Measurements from ENCODE around the gene ABHD12. TPM values are rescaled to one million over a fixed set of nuclear protein-coding genes. Genes with fewer than 3 reads are reported as not detected.

ABHD12 gene
- total RNA-seq, 4 donors from 2014 or later = 10.0 to 47.6 (median 36.3) TPM

DNA sequence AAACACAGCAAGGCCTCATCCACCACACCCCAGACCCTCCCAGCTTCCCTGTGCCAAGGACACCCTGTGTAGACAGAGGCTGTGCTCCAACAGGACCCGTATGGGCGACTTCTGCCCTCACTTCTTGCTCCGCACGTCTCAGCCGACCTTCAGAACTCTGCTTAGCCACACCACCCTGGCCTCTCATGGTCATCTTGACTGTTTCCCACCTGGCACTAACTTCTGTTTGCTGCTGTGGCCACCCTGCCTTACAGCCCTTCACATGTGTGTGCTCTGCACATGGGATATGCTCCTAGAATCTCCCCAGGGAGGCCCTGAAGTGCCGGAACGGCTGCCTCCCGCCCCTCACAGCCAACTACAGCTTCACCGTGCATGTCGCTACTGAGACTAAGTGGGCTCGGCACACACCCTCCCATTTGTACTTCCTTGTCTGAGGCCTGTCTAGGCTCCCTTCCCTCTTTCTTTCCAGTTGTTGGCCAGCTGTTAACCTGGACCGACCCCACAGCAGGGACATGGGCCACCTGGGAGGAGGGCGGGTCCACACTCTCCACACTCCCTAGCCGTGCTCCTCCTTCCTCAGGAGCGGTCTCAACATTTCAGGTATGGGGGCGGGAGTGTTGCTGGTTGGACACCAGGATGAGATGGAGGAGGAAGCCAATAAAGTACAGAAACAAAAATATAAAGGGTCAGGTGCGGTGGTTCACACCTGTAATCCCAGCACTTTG lies 73.1 kb downstream of the ABHD12 start:
- Histone ChIP-seq H3K27ac (no peak overlapping the region), H3K27me3 (no peaks in the 10 kb centered on the region), H3K36me3 (no peaks in the 10 kb centered on the region), H3K9me3 (no peaks in the 10 kb centered on the region), H3K4me1 (no peaks in the 10 kb centered on the region), H3K4me3 (no peak overlapping the region)
- peak in 1 of 2 donors; percentile 10 for DNase-seq
- TF ChIP-seq POLR2A (IDR thresholded peaks at IDR 0.05) = no peak
- TF ChIP-seq, protein P1, sequence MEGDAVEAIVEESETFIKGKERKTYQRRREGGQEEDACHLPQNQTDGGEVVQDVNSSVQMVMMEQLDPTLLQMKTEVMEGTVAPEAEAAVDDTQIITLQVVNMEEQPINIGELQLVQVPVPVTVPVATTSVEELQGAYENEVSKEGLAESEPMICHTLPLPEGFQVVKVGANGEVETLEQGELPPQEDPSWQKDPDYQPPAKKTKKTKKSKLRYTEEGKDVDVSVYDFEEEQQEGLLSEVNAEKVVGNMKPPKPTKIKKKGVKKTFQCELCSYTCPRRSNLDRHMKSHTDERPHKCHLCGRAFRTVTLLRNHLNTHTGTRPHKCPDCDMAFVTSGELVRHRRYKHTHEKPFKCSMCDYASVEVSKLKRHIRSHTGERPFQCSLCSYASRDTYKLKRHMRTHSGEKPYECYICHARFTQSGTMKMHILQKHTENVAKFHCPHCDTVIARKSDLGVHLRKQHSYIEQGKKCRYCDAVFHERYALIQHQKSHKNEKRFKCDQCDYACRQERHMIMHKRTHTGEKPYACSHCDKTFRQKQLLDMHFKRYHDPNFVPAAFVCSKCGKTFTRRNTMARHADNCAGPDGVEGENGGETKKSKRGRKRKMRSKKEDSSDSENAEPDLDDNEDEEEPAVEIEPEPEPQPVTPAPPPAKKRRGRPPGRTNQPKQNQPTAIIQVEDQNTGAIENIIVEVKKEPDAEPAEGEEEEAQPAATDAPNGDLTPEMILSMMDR (IDR thresholded peaks at IDR 0.05) = no peak
- intact Hi-C loops (cut with DNase I; ENCODE audit: low total_unique reads) = no loop called here

DNA sequence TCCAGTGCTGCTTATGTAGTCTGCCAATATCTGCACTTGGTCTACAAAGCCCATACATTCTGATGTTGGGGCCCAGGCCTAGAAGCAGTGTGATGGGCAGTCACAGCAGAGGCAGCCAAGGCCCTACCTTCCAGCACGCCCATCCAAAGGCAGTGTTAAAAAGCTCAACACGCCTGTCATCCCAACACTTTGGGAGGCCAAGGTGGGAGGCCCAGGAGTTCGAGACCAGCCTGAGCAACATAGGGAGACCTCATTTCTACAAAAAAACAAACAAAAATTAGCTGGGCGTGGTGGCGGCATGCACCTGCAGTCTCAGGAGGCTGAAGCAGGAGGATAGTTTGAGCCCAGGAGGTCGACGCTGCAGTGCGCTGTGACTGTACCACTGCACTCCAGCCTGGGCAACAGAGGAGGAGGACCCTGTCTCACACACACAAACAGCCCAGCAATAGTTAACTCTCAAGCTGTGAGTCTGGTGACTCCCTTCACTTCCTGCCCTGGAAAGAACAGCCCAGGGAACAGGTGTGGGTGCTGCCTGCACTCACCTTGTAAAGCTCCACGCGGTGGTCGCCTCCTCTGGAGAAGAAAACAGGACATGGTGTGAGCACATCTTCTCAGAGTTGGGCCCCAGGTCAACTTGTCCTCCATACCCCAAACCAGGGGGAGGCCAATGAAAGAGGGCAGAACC lies 74.0 kb downstream of the ABHD12 start:
- Histone ChIP-seq H3K4me3 (no peak overlapping the region), H3K27me3 (no peaks in the 10 kb centered on the region), H3K36me3 (no peaks in the 10 kb centered on the region), H3K9me3 (no peaks in the 10 kb centered on the region), H3K27ac (no peak overlapping the region), H3K4me1 (no peaks in the 10 kb centered on the region)
- peak in 1 of 2 donors; percentile 8 for DNase-seq
- no peak for TF ChIP-seq POLR2A (IDR thresholded peaks at IDR 0.05)
- TF ChIP-seq, protein P1 (IDR thresholded peaks at IDR 0.05) = no peak
- intact Hi-C loops (cut with DNase I; ENCODE audit: low total_unique reads) = no loop called here

DNA sequence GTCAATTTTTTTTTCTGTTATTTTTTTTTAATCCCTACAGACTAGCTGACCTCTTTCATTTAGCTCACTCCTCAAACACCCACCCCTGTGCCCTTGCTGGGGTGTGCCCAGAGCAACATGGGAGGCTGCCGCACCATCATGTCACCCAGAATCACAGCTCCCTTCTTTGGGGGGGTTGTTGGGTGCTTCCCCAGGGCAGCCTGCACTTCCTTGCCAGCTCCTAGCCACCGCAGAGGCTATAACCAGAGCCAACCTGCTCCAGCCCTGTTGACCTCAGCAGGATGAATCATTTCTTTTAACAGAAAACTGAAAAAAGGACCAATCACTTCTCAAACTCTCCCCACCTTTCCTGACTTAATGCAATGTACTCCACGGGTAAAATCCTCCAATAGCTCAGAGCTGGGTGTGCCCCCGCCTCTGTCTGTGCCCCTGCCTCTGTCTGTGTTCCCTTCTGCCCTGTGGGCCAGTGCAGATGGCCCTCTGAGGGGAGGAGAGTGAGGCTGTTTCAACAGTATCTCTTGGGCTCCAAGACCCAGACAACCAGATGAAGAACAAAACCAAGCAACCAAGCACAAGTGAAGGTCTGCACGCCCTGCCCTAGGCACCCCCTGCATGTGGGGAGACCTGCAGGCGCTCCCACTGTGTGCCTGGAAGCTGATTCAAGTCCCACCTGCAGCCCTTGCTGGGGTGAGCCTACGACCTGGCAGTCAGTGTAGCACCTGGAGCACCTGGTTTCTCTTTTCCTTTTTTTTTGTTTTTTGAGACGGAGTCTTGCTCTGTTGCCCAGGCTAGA lies 75.0 kb downstream of the ABHD12 start:
- Histone ChIP-seq H3K4me3 (no peak overlapping the region), H3K27ac (no peak overlapping the region), H3K4me1 (peaks cover 0 to 6% of the 10 kb centered on the region in 2 donors), H3K36me3 (no peaks in the 10 kb centered on the region), H3K27me3 (no peaks in the 10 kb centered on the region), H3K9me3 (no peaks in the 10 kb centered on the region)
- DNase-seq = no peak
- intact Hi-C loops (cut with DNase I; ENCODE audit: low total_unique reads) = no loop called here
- TF ChIP-seq, protein P1 (IDR thresholded peaks at IDR 0.05) = no peak
- TF ChIP-seq POLR2A (IDR thresholded peaks at IDR 0.05) = no peak

DNA sequence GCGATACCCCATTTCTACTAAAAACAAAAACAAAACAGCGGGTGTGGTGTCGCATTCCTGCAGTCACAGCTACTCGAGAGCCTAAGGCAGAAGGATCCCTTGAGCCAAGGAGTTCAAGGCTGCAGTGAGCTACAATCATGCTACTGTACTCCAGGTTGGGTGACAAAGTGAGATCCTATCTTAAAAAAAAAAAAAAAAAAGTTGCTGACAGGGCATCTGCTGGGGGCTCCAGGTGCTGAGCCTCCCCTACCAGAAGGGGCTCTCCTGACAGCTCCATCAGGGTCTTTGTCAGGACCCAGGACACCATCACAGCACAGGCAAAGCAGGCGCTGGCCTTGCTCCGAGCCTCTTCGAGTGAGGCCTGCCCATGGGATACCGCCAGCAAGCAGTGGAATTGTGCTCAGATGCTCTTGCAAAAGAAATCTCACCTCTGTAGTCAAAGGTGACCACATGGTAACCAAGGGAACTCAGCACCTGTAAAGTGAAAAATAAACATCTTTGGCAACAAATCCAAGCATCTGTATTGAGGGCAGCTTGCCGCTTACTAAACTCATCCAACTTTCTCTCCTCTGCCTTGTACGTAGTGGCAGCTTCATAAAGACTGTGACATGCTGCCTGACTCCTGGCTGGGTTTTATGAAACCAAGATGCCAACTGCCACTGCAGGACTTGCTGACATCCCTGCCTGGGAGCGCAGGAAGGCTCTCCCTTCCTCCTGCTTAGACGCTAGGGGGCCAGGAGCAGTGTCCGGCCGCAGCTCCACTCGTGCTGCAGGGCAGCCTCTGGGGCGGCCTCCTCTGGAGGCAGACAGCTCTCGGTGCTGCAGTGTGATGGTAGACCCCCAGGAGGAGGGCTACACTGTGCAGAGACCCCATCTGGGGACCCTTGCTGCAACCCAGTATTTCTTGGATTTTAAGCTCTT lies 75.9 kb downstream of the ABHD12 start:
- no peak overlapping the region for H3K27ac ChIP-seq
- no peak overlapping the region for H3K4me3 ChIP-seq

More for the DNA sequence above, 75.9 kb downstream of the ABHD12 start:
- H3K27me3 ChIP-seq = no peaks in the 10 kb centered on the region
- DNase-seq = peak in 1 of 2 donors; percentile 4
- no peaks in the 10 kb centered on the region for H3K9me3 ChIP-seq
- H3K4me1 ChIP-seq = peaks cover 0 to 6% of the 10 kb centered on the region in 2 donors
- intact Hi-C loops (cut with DNase I; ENCODE audit: low total_unique reads) = no loop called here
- no peaks in the 10 kb centered on the region for H3K36me3 ChIP-seq
- TF ChIP-seq POLR2A (IDR thresholded peaks at IDR 0.05) = no peak
- TF ChIP-seq, protein P1 (IDR thresholded peaks at IDR 0.05) = no peak

Data from uterus (tissue), 4 donors.